ENCODE measurements around the gene CELF2.

Gene CELF2

GRCh38 chr10:11249152-11249807 lies 231.6 kb downstream of the CELF2 start:
- TF ChIP-seq POLR2AphosphoS5 (IDR thresholded peaks at IDR 0.05; ENCODE audit: low read depth, low read length) (no peak), SIN3A (IDR thresholded peaks at IDR 0.05; ENCODE audit: borderline replicate concordance, insufficient read depth, low read length) (no peak), FOXP2 (optimal IDR thresholded peaks at IDR 0.05; ENCODE audit: borderline replicate concordance, extremely low read depth, extremely low read length, insufficient read depth) (no peak), TAF1 (IDR thresholded peaks at IDR 0.05; ENCODE audit: borderline replicate concordance, insufficient read depth, low read length) (no peak)
- TF ChIP-seq, protein P1, sequence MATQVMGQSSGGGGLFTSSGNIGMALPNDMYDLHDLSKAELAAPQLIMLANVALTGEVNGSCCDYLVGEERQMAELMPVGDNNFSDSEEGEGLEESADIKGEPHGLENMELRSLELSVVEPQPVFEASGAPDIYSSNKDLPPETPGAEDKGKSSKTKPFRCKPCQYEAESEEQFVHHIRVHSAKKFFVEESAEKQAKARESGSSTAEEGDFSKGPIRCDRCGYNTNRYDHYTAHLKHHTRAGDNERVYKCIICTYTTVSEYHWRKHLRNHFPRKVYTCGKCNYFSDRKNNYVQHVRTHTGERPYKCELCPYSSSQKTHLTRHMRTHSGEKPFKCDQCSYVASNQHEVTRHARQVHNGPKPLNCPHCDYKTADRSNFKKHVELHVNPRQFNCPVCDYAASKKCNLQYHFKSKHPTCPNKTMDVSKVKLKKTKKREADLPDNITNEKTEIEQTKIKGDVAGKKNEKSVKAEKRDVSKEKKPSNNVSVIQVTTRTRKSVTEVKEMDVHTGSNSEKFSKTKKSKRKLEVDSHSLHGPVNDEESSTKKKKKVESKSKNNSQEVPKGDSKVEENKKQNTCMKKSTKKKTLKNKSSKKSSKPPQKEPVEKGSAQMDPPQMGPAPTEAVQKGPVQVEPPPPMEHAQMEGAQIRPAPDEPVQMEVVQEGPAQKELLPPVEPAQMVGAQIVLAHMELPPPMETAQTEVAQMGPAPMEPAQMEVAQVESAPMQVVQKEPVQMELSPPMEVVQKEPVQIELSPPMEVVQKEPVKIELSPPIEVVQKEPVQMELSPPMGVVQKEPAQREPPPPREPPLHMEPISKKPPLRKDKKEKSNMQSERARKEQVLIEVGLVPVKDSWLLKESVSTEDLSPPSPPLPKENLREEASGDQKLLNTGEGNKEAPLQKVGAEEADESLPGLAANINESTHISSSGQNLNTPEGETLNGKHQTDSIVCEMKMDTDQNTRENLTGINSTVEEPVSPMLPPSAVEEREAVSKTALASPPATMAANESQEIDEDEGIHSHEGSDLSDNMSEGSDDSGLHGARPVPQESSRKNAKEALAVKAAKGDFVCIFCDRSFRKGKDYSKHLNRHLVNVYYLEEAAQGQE (IDR thresholded peaks at IDR 0.05; ENCODE audit: insufficient read depth in 1 of 2, low read depth in 2 of 2, low read length in 2 of 2), result no peak

- TF ChIP-seq SIN3A (IDR thresholded peaks at IDR 0.05; ENCODE audit: borderline replicate concordance, insufficient read depth, low read length) (no peak), TAF1 (IDR thresholded peaks at IDR 0.05; ENCODE audit: borderline replicate concordance, insufficient read depth, low read length) (no peak), POLR2AphosphoS5 (IDR thresholded peaks at IDR 0.05; ENCODE audit: low read depth, low read length) (no peak), FOXP2 (optimal IDR thresholded peaks at IDR 0.05; ENCODE audit: borderline replicate concordance, extremely low read depth, extremely low read length, insufficient read depth) (no peak)
- TF ChIP-seq, protein P1 (IDR thresholded peaks at IDR 0.05; ENCODE audit: insufficient read depth in 1 of 2, low read depth in 2 of 2, low read length in 2 of 2), result no peak
These were observed 232.1 kb downstream of the CELF2 start for GRCh38 chr10:11249808-11250195.

- TF ChIP-seq FOXP2 (optimal IDR thresholded peaks at IDR 0.05; ENCODE audit: borderline replicate concordance, extremely low read depth, extremely low read length, insufficient read depth), result no peak
- no peak for TF ChIP-seq SIN3A (IDR thresholded peaks at IDR 0.05; ENCODE audit: borderline replicate concordance, insufficient read depth, low read length)
These were observed 232.6 kb downstream of the CELF2 start for GRCh38 chr10:11250304-11250703.

DNA sequence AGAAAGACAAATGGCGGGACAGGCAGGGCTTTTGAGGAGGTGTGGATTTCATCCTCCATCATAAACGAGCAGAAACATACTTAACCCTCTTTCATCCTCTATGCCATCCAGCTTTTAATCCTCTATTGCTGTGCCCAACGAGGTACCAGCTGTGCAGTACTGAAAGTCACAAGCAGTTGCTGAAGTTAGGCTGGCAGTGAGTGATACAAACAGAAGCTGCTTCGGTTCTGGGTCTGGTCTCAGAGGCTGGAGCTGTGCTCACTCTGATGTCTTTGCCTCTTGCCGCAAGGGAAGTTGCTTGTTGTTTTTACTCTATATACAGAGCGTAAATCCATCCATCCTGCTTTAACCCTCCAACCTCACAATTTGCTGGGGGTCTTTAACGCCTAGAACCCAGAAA lies 235.2 kb downstream of the CELF2 start:
- TF ChIP-seq FOXP2 (optimal IDR thresholded peaks at IDR 0.05; ENCODE audit: borderline replicate concordance, extremely low read depth, extremely low read length, insufficient read depth) (no peak), TAF1 (IDR thresholded peaks at IDR 0.05; ENCODE audit: borderline replicate concordance, insufficient read depth, low read length) (no peak), SIN3A (IDR thresholded peaks at IDR 0.05; ENCODE audit: borderline replicate concordance, insufficient read depth, low read length) (no peak)
- TF ChIP-seq, protein P1 (IDR thresholded peaks at IDR 0.05; ENCODE audit: insufficient read depth in 1 of 2, low read depth in 2 of 2, low read length in 2 of 2), result no peak

DNA sequence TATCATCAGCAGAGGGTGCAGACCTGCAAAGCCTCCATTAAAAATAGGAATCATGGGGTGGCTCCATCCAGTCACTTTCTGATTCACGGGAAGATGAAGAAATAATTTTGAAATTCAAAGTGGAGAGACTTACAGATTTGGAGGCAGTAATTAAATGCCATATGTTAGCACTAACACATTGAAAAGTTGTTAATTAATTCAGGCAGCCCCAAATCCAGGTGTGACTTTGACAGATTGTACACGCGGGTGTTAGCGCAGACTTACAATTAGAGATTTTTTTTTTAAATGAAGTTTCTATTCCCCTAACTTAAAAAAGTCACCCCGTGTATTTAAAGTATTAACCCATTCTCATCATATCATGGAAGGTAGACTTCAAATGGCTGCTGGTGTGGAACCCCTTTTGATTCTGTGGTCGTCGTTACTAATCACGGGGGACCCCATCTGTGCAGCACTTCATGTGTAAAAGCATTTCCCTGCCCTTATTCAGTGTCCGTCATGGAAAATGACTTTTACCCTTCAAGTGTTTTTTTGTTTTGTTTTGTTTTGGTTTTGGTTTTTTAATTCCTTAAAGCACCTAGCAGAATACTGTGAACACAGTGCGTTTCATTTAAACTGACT lies 235.8 kb downstream of the CELF2 start:
- no peak for TF ChIP-seq TAF1 (IDR thresholded peaks at IDR 0.05; ENCODE audit: borderline replicate concordance, insufficient read depth, low read length)
- TF ChIP-seq POLR2AphosphoS5 (IDR thresholded peaks at IDR 0.05; ENCODE audit: low read depth, low read length), result no peak
- no peak for TF ChIP-seq FOXP2 (optimal IDR thresholded peaks at IDR 0.05; ENCODE audit: borderline replicate concordance, extremely low read depth, extremely low read length, insufficient read depth)
- TF ChIP-seq, protein P1 (IDR thresholded peaks at IDR 0.05; ENCODE audit: insufficient read depth in 1 of 2, low read depth in 2 of 2, low read length in 2 of 2), result no peak
- no peak for TF ChIP-seq SIN3A (IDR thresholded peaks at IDR 0.05; ENCODE audit: borderline replicate concordance, insufficient read depth, low read length)

Measured in PFSK-1 (cell line).